PC-9 (cell line): ENCODE results near the gene AEBP1. TPM values are rescaled to one million over a fixed set of nuclear protein-coding genes. Genes with fewer than 3 reads are reported as not detected.

ENCODE experiments used
- BruUV-seq: library from RNA; stranded (reverse); fragments of 400-500 nt; replicated peaks from 2 replicates; lab custom pipeline; 2021; lab: Mats Ljungman, UMichigan
- CTCF ChIA-PET: fragments of 300-600 bp; sonication (Branson Sonifier 250); formaldehyde crosslinking; loops from one replicate; lab custom pipeline; 2022; ENCODE audit warnings: antibody characterized with exemption; lab: Charles Lee
- POLR2A ChIA-PET: fragments of 300-600 bp; sonication (Branson Sonifier 250); formaldehyde crosslinking; loops from one replicate; lab custom pipeline; 2022; ENCODE audit warnings: antibody characterized with exemption; ENCODE audit not compliant: unreplicated experiment; lab: Charles Lee
- DNase-seq, 2 experiments: peaks; one replicate each; pipeline versions ENCODE4 v3.0.0 to v3.0.0-alpha.2; 2015 to 2022; ENCODE audit warnings: mixed read lengths in 1 of 2
- H2AFZ ChIP-seq: fragments of 200-600 bp; sonication (generic); 2 replicates; pipeline ENCODE4 v1.8.1; 2017; ENCODE audit warnings: antibody characterized with exemption
- H3F3A ChIP-seq: fragments of 200-600 bp; sonication (generic); 2 replicates; pipeline ENCODE4 v1.8.1; 2017; ENCODE audit warnings: antibody characterized with exemption, mild to moderate bottlenecking, low read depth; ENCODE audit not compliant: insufficient read depth
- H3K27ac ChIP-seq: fragments of 200-600 bp; sonication (generic); 2 replicates; pipeline ENCODE4 v1.6.1; 2016; ENCODE audit warnings: mixed run types
- H3K27me3 ChIP-seq: fragments of 200-600 bp; sonication (generic); 2 replicates; pipeline ENCODE4 v1.6.1; 2016; ENCODE audit warnings: low read depth, mixed run types; ENCODE audit not compliant: insufficient read depth
- H3K36me3 ChIP-seq: fragments of 200-600 bp; sonication (generic); 2 replicates; pipeline ENCODE4 v1.6.1; 2016; ENCODE audit warnings: low read depth, mixed run types
- H3K4me1 ChIP-seq: fragments of 200-600 bp; sonication (generic); replicated peaks from 2 replicates; pipeline ENCODE4 v1.6.1; 2016; ENCODE audit warnings: mixed run types; ENCODE audit not compliant: insufficient read depth
- H3K4me2 ChIP-seq: fragments of 200-600 bp; sonication (generic); 2 replicates; pipeline ENCODE4 v1.6.1; 2017; ENCODE audit warnings: mixed run types
- H3K4me3 ChIP-seq: fragments of 200-600 bp; sonication (generic); 2 replicates; pipeline ENCODE4 v1.6.1; 2016; ENCODE audit warnings: mixed run types
- H3K79me2 ChIP-seq: fragments of 200-600 bp; sonication (generic); 2 replicates; pipeline ENCODE4 v1.6.1; 2017; ENCODE audit warnings: low read depth, mixed run types
- H3K9me2 ChIP-seq: fragments of 200-600 bp; sonication (generic); 2 replicates; pipeline ENCODE4 v1.8.1; 2017; ENCODE audit warnings: mild to moderate bottlenecking; ENCODE audit not compliant: insufficient read depth
- H3K9me3 ChIP-seq: fragments of 200-600 bp; sonication (generic); 2 replicates; pipeline ENCODE4 v1.8.1; 2016; ENCODE audit warnings: low read depth; ENCODE audit not compliant: insufficient read depth
- H4K20me1 ChIP-seq: fragments of 200-600 bp; sonication (generic); 2 replicates; pipeline ENCODE4 v1.8.1; 2017; ENCODE audit not compliant: insufficient read depth
- EZH2 ChIP-seq: fragments of 200-600 bp; sonication (generic); IDR thresholded peaks from 2 replicates; pipeline ENCODE4 v1.8.0; 2017; ENCODE audit warnings: antibody characterized with exemption, low read depth
- intact Hi-C: fragments of 100-400 bp; cut with micrococcal nuclease; formaldehyde crosslinking; loops from one replicate; pipeline ENCODE4 v1.10.0; 2022; ENCODE audit not compliant: unreplicated experiment
- total RNA-seq: library from RNA; stranded (reverse); gene quantifications from 2 replicates; pipeline ENCODE4 v1.2.3, GENCODE V29; 2021
- TF ChIP-seq, protein P1 (sequence below): fragments of 200-600 bp; sonication (generic); conservative IDR thresholded peaks from 2 replicates; pipeline ENCODE4 v1.6.1; 2017; ENCODE audit warnings: mixed run types, antibody characterized with exemption, mild to moderate bottlenecking, moderate library complexity

Gene AEBP1
- total RNA-seq, 1 experiment from 2014 or later: 0.33 TPM

GRCh38 chr7:44062180-44062902 is 41.8 kb upstream of the AEBP1 start:
- no peak for DNase-seq
- Histone ChIP-seq H2AFZ (no peak overlapping the region), H3K79me2 (no peaks in the 10 kb centered on the region), H3K9me3 (no peaks in the 10 kb centered on the region), H3K4me3 (no peak overlapping the region), H3K4me1 (no peaks in the 10 kb centered on the region), H3F3A (peaks cover 28% of the 10 kb centered on the region), H3K36me3 (peaks cover 5% of the 10 kb centered on the region; the same call in 1 of the 2 replicates), H3K27ac (no peak overlapping the region), H3K27me3 (no peaks in the 10 kb centered on the region), H4K20me1 (peaks cover 24% of the 10 kb centered on the region; the same call in 1 of the 2 replicates), H3K4me2 (no peak overlapping the region), H3K9me2 (no peaks in the 10 kb centered on the region)
- CTCF ChIA-PET: no interaction called here
- POLR2A ChIA-PET: interaction anchor here (0.5 kb wide), 1 partner anchor 8 kb away, joined by 3 read pairs; no protein-coding TSS in a partner anchor
- TF ChIP-seq EZH2: no peak
- TF ChIP-seq, protein P1, sequence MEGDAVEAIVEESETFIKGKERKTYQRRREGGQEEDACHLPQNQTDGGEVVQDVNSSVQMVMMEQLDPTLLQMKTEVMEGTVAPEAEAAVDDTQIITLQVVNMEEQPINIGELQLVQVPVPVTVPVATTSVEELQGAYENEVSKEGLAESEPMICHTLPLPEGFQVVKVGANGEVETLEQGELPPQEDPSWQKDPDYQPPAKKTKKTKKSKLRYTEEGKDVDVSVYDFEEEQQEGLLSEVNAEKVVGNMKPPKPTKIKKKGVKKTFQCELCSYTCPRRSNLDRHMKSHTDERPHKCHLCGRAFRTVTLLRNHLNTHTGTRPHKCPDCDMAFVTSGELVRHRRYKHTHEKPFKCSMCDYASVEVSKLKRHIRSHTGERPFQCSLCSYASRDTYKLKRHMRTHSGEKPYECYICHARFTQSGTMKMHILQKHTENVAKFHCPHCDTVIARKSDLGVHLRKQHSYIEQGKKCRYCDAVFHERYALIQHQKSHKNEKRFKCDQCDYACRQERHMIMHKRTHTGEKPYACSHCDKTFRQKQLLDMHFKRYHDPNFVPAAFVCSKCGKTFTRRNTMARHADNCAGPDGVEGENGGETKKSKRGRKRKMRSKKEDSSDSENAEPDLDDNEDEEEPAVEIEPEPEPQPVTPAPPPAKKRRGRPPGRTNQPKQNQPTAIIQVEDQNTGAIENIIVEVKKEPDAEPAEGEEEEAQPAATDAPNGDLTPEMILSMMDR: no peak
- BruUV-seq: no TSS peak
- intact Hi-C loops: no loop called here

- no peak for TF ChIP-seq EZH2
- TF ChIP-seq, protein P1: no peak
- ChIA-PET POLR2A (interaction anchor here (0.5 to 0.6 kb wide), 2 partner anchors 9 to 18 kb away, joined by 3 read pairs; partner anchors contain the start of gene DBNL), CTCF (no interaction called here)
- DNase-seq: no peak
- Histone ChIP-seq H3K27ac (no peak overlapping the region), H3K36me3 (peaks cover 4% of the 10 kb centered on the region; the same call in 1 of the 2 replicates), H2AFZ (no peak overlapping the region), H3K27me3 (no peaks in the 10 kb centered on the region), H3K4me1 (no peaks in the 10 kb centered on the region), H3K9me2 (no peaks in the 10 kb centered on the region), H3K4me2 (no peak overlapping the region), H4K20me1 (peaks cover 24% of the 10 kb centered on the region; the same call in 1 of the 2 replicates), H3K4me3 (no peak overlapping the region), H3K9me3 (no peaks in the 10 kb centered on the region), H3K79me2 (no peaks in the 10 kb centered on the region), H3F3A (peaks cover 32% of the 10 kb centered on the region)
- intact Hi-C loops: no loop called here
- BruUV-seq: no TSS peak
These were observed 41.2 kb upstream of the AEBP1 start for GRCh38 chr7:44062903-44063295.

GRCh38 chr7:44063547-44063893 is 40.6 kb upstream of the AEBP1 start:
- Histone ChIP-seq H2AFZ (no peak overlapping the region), H3K36me3 (peaks cover 4% of the 10 kb centered on the region; the same call in 1 of the 2 replicates), H3K79me2 (no peaks in the 10 kb centered on the region), H3K27me3 (no peaks in the 10 kb centered on the region), H3K4me3 (no peak overlapping the region), H3K4me2 (no peak overlapping the region), H3K9me3 (no peaks in the 10 kb centered on the region), H3K9me2 (no peaks in the 10 kb centered on the region), H3F3A (peaks cover 39% of the 10 kb centered on the region), H3K4me1 (no peaks in the 10 kb centered on the region), H4K20me1 (peaks cover 25% of the 10 kb centered on the region; the same call in 1 of the 2 replicates), H3K27ac (no peak overlapping the region)
- no TSS peak for BruUV-seq
- POLR2A ChIA-PET: interaction anchor here (0.6 to 0.7 kb wide), 2 partner anchors 9 to 19 kb away, joined by 3 read pairs; partner anchors contain the start of gene DBNL
- no peak for DNase-seq
- CTCF ChIA-PET: no interaction called here
- TF ChIP-seq, protein P1: no peak
- TF ChIP-seq EZH2: no peak
- intact Hi-C loops: no loop called here
